ENCODE results near the gene PNCK. TPM values are rescaled to one million over a fixed set of nuclear protein-coding genes. Genes with fewer than 3 reads are reported as not detected.

PNCK gene
- total RNA-seq, 1 experiment from 2014 or later, result 26.8 TPM

DNA sequence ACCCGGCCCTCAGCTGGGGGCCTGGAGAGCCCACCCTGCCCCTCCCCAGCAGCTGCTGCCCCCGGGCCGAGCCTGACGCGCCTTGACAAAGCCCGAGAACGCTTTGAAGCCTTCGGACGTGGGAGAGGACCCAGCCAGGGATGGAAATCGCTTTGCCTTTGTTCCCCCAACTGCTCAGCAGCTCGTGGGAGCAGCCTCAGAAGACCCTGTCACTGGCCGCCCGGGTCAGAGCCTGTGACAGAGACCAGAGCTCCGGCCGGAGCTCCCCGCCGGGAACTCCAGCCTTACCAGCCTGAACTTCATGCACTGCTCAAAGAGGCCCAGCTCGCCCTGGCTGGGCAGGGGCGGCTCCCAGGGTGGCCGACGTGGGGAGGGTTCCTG is 11.5 kb upstream of the PNCK start:
- Histone ChIP-seq H3K4me2 (ENCODE audit: insufficient read depth, insufficient read length, low read length) (no peak overlapping the region), H3K23me2 (ENCODE audit: insufficient read length, low read depth, low read length, poor library complexity, severe bottlenecking) (no peaks in the 10 kb centered on the region), H3T11ph (ENCODE audit: low read length) (no peak overlapping the region), H2BK12ac (ENCODE audit: insufficient read length, low read depth, low read length) (no peak overlapping the region), H3K18ac (ENCODE audit: insufficient read length, low read depth, low read length) (no peak overlapping the region), H2AFZ (ENCODE audit: low read length) (no peak overlapping the region), H3K23ac (ENCODE audit: insufficient read length, low read depth, low read length) (no peak overlapping the region), H3K9me3 (ENCODE audit: control insufficient read depth, low read depth, low read length) (peaks cover 6% of the 10 kb centered on the region), H3K79me1 (ENCODE audit: insufficient read depth, low read depth, low read length, poor library complexity, severe bottlenecking) (no peaks in the 10 kb centered on the region), H3K27me3 (ENCODE audit: insufficient read depth, low read length) (no peaks in the 10 kb centered on the region), H3K4ac (ENCODE audit: low read depth, low read length) (no peak overlapping the region), H3K4me1 (ENCODE audit: insufficient read depth, low read length) (no peaks in the 10 kb centered on the region; the same call in 1 of the 2 replicates), H3K79me2 (ENCODE audit: insufficient read depth, low read length) (no peaks in the 10 kb centered on the region; the same call in 1 of the 2 replicates), H3K56ac (ENCODE audit: insufficient read length, low read depth, low read length) (no peak overlapping the region), H2BK5ac (ENCODE audit: insufficient read length, low read length) (no peak overlapping the region), H2BK20ac (ENCODE audit: low read depth, low read length, poor library complexity, severe bottlenecking) (no peak overlapping the region), H2BK15ac (ENCODE audit: low read depth, low read length) (no peak overlapping the region), H3K9ac (ENCODE audit: extremely low read depth, insufficient read length, low read length) (no peak overlapping the region), H4K5ac (ENCODE audit: insufficient read length, low read depth, low read length) (no peak overlapping the region), H2BK120ac (ENCODE audit: low read depth, low read length, poor library complexity, severe bottlenecking) (no peak overlapping the region), H3K27ac (ENCODE audit: insufficient read length, low read depth, low read length) (no peak overlapping the region), H4K91ac (ENCODE audit: insufficient read length, low read depth, low read length) (no peak overlapping the region), H3K14ac (ENCODE audit: insufficient read depth, low read length) (peak overlapping the region; percentile 16; the same call in 1 of the 2 replicates), H2AK5ac (ENCODE audit: insufficient read length, low read length) (no peak overlapping the region), H4K20me1 (ENCODE audit: control insufficient read depth, insufficient read depth, insufficient read length) (peaks cover 5% of the 10 kb centered on the region), H4K8ac (replicated peaks; ENCODE audit: insufficient read length, low read depth, low read length) (no peak overlapping the region)
- Mint-ChIP-seq H3K27me3 (ENCODE audit: low read depth) (peaks cover 2% of the 10 kb centered on the region; the same call in 1 of the 2 replicates), H3K4me1 (peaks cover 17 to 22% of the 10 kb centered on the region in 2 experiments), H3K27ac (no peak overlapping the region), H3K36me3 (ENCODE audit: insufficient read depth in 1 of 3, low read depth in 3 of 3) (peaks cover 16 to 29% (median 19%) of the 10 kb centered on the region in 3 experiments), H3K4me3 (peak overlapping the region; percentile 17 to 24; a peak in 3 of 5 replicates), H3K9me3 (peaks cover 47 to 51% of the 10 kb centered on the region in 2 experiments)
- no peak for DNase-seq
- no CpG with 5 or more reads among the region's 21 CpGs for WGBS (ENCODE audit: extremely low coverage, insufficient read length, low lambda C conversion rate)
- TF ChIP-seq, protein P1, sequence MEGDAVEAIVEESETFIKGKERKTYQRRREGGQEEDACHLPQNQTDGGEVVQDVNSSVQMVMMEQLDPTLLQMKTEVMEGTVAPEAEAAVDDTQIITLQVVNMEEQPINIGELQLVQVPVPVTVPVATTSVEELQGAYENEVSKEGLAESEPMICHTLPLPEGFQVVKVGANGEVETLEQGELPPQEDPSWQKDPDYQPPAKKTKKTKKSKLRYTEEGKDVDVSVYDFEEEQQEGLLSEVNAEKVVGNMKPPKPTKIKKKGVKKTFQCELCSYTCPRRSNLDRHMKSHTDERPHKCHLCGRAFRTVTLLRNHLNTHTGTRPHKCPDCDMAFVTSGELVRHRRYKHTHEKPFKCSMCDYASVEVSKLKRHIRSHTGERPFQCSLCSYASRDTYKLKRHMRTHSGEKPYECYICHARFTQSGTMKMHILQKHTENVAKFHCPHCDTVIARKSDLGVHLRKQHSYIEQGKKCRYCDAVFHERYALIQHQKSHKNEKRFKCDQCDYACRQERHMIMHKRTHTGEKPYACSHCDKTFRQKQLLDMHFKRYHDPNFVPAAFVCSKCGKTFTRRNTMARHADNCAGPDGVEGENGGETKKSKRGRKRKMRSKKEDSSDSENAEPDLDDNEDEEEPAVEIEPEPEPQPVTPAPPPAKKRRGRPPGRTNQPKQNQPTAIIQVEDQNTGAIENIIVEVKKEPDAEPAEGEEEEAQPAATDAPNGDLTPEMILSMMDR (conservative IDR thresholded peaks at IDR 0.05), result no peak
